ENCODE results near the gene SDR42E2. TPM values are rescaled to one million over a fixed set of nuclear protein-coding genes. Genes with fewer than 3 reads are reported as not detected.

Gene SDR42E2
- polyA plus RNA-seq, 2 of the 4 experiments (the other 2 are of a cell fraction) = not detected

Other genes starting within 250 kb of the SDR42E2 start
- gene UQCRC2, start 209.1 kb upstream of the SDR42E2 start, polyA plus RNA-seq (2011; rRNA removed) = 257 and 295 TPM in 2 replicates
- 233 to 253 TPM (median 237 TPM) in 3 replicates for gene UQCRC2, start 209.1 kb upstream of the SDR42E2 start, polyA plus RNA-seq (2017; fragmentation: RNase III; extraction: RNeasy Plus Mini Kit Qiagen cat#74134 plus additional on column Dnase treatment)
- gene PDZD9, start 161.4 kb upstream of the SDR42E2 start, polyA plus RNA-seq (2011; rRNA removed) = not detected in 2 replicates
- not detected in 3 replicates for gene PDZD9, start 161.4 kb upstream of the SDR42E2 start, polyA plus RNA-seq (2017; fragmentation: RNase III; extraction: RNeasy Plus Mini Kit Qiagen cat#74134 plus additional on column Dnase treatment)
- gene MOSMO, start 154.4 kb upstream of the SDR42E2 start, polyA plus RNA-seq (2011; rRNA removed) = 14.4 and 14.7 TPM in 2 replicates
- gene MOSMO, start 154.4 kb upstream of the SDR42E2 start, polyA plus RNA-seq (2017; fragmentation: RNase III; extraction: RNeasy Plus Mini Kit Qiagen cat#74134 plus additional on column Dnase treatment) = 9.6 to 10.6 TPM (median 9.7 TPM) in 3 replicates
- gene VWA3A, start 70.0 kb upstream of the SDR42E2 start, polyA plus RNA-seq (2011; rRNA removed) = 0.17 TPM in 1 of 2 replicates, not detected in the other
- gene VWA3A, start 70.0 kb upstream of the SDR42E2 start, polyA plus RNA-seq (2017; fragmentation: RNase III; extraction: RNeasy Plus Mini Kit Qiagen cat#74134 plus additional on column Dnase treatment) = 0.03 to 0.07 TPM in 2 of 3 replicates, not detected in the other
- 8.2 and 11.6 TPM in 2 replicates for gene EEF2K, start 43.8 kb downstream of the SDR42E2 start, polyA plus RNA-seq (2011; rRNA removed)
- gene EEF2K, start 43.8 kb downstream of the SDR42E2 start, polyA plus RNA-seq (2017; fragmentation: RNase III; extraction: RNeasy Plus Mini Kit Qiagen cat#74134 plus additional on column Dnase treatment) = 8.6 to 10.0 TPM (median 9.4 TPM) in 3 replicates
- 77.9 and 93.0 TPM in 2 replicates for gene POLR3E, start 134.9 kb downstream of the SDR42E2 start, polyA plus RNA-seq (2011; rRNA removed)
- 50.0 to 54.6 TPM (median 50.3 TPM) in 3 replicates for gene POLR3E, start 134.9 kb downstream of the SDR42E2 start, polyA plus RNA-seq (2017; fragmentation: RNase III; extraction: RNeasy Plus Mini Kit Qiagen cat#74134 plus additional on column Dnase treatment)
- 38.4 and 44.3 TPM in 2 replicates for gene CDR2, start 212.1 kb downstream of the SDR42E2 start, polyA plus RNA-seq (2011; rRNA removed)
- gene CDR2, start 212.1 kb downstream of the SDR42E2 start, polyA plus RNA-seq (2017; fragmentation: RNase III; extraction: RNeasy Plus Mini Kit Qiagen cat#74134 plus additional on column Dnase treatment) = 27.9 to 30.6 TPM (median 29.3 TPM) in 3 replicates

All from A549 (cell line).